HG03196 (cell line): ENCODE results near the gene EHD3.

Source experiments
- ATAC-seq: cut with Tn5 transposase; IDR thresholded peaks from one replicate; pipeline ENCODE4 v1.9.1; 2021; ENCODE audit not compliant: unreplicated experiment

The EHD3 gene

GRCh38 chr2:31235504-31235902 lies 1.6 kb downstream of the EHD3 start:
- no peak for ATAC-seq

GRCh38 chr2:31236433-31237205 lies 2.7 kb downstream of the EHD3 start:
- ATAC-seq, result no peak

- ATAC-seq, result no peak
Observed at GRCh38 chr2:31237348-31238017, 3.5 kb downstream of the EHD3 start.

GRCh38 chr2:31238126-31238905 lies 4.4 kb downstream of the EHD3 start:
- ATAC-seq, result no peak

GRCh38 chr2:31238906-31239592 lies 5.1 kb downstream of the EHD3 start:
- ATAC-seq, result no peak

- ATAC-seq, result no peak
Observed at GRCh38 chr2:31239593-31240177, 5.7 kb downstream of the EHD3 start.

GRCh38 chr2:31240381-31241365 lies 6.7 kb downstream of the EHD3 start:
- no peak for ATAC-seq

GRCh38 chr2:31241625-31242270 lies 7.8 kb downstream of the EHD3 start:
- no peak for ATAC-seq

GRCh38 chr2:31243053-31243452 lies 9.1 kb downstream of the EHD3 start:
- ATAC-seq, result no peak

- ATAC-seq, result no peak
Observed at GRCh38 chr2:31244101-31244500, 10.1 kb downstream of the EHD3 start.

- ATAC-seq, result no peak
Observed at GRCh38 chr2:31246184-31246852, 12.4 kb downstream of the EHD3 start.

GRCh38 chr2:31247711-31248110 lies 13.8 kb downstream of the EHD3 start:
- ATAC-seq, result no peak

- no peak for ATAC-seq
Observed at GRCh38 chr2:31248139-31248538, 14.2 kb downstream of the EHD3 start.

- no peak for ATAC-seq
Observed at GRCh38 chr2:31249009-31249690, 15.2 kb downstream of the EHD3 start.

- ATAC-seq, result no peak
Observed at GRCh38 chr2:31251018-31251417, 17.1 kb downstream of the EHD3 start.

GRCh38 chr2:31251851-31252250 lies 17.9 kb downstream of the EHD3 start:
- no peak for ATAC-seq

- ATAC-seq, result no peak
Observed at GRCh38 chr2:31253356-31254131, 19.6 kb downstream of the EHD3 start.
